ENCODE data around the gene PET100. TPM values are rescaled to one million over a fixed set of nuclear protein-coding genes. Genes with fewer than 3 reads are reported as not detected.

The PET100 gene
- polyA plus RNA-seq, 1 donor (not counting 4 experiments of a cell fraction or from before 2014, with no cell fraction given), result 85.8 TPM

DNA sequence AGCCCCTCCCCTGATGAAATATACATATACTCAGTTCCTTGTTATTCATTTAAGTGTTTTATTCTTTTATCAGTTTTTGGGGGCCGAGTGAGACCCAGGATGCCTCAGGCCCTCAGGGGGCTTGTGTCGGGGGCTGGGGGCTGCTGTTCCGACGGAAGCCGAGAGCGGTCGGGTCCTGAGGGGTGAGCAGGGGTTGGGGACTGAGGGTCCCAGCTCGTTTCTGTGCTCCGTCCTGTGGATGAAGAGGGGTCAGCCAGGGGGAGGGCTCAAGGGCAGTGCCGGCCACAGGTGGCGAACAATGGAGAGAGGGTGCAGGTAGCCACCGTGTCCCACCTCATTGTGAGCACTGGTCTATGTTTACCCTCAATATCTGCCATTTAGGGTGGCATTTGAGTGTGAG lies 2.0 kb downstream of the PET100 start:
- Histone ChIP-seq H3K9ac (ENCODE audit: control insufficient read depth, extremely low read depth, insufficient read depth, low read length) (no peak overlapping the region), H3K36me3 (ENCODE audit: control insufficient read depth in 2 of 2, extremely low read depth in 1 of 2, insufficient read depth in 2 of 2, low read length in 2 of 2) (peaks cover 0 to 5% of the 10 kb centered on the region in 2 experiments), H3K9me3 (ENCODE audit: control insufficient read depth, low read depth, low read length) (no peaks in the 10 kb centered on the region), H3K4me3 (ENCODE audit: control insufficient read depth in 2 of 3, extremely low read depth in 1 of 3, insufficient read depth in 2 of 3, low read depth in 1 of 3, low read length in 3 of 3) (no peak overlapping the region), H3K27me3 (ENCODE audit: control insufficient read depth, extremely low read depth, insufficient read depth, low read length) (no peaks in the 10 kb centered on the region), H2AFZ (ENCODE audit: control insufficient read depth, low read length) (no peak overlapping the region), H3K4me2 (ENCODE audit: control insufficient read depth, extremely low read depth, insufficient read depth, low read depth, low read length) (no peak overlapping the region), H4K20me1 (ENCODE audit: control insufficient read depth, extremely low read depth, insufficient read depth, low read length) (no peaks in the 10 kb centered on the region), H3K4me1 (ENCODE audit: control insufficient read depth, extremely low read depth, insufficient read depth, low read length) (peaks cover 14% of the 10 kb centered on the region), H3K27ac (ENCODE audit: control insufficient read depth, insufficient read depth, low read length) (no peak overlapping the region), H3K79me2 (ENCODE audit: control insufficient read depth, insufficient read depth, low read length) (peaks cover 47% of the 10 kb centered on the region), H3K9me1 (ENCODE audit: control insufficient read depth, extremely low read depth, insufficient read depth, low read length) (no peaks in the 10 kb centered on the region)
- FAIRE-seq, result no peak
- dilution Hi-C loops (cut with MboI; ENCODE audit: extremely low pct_ligation_motif_present, low sequenced_read_pairs), result no loop called here
- TF ChIP-seq, protein P1, sequence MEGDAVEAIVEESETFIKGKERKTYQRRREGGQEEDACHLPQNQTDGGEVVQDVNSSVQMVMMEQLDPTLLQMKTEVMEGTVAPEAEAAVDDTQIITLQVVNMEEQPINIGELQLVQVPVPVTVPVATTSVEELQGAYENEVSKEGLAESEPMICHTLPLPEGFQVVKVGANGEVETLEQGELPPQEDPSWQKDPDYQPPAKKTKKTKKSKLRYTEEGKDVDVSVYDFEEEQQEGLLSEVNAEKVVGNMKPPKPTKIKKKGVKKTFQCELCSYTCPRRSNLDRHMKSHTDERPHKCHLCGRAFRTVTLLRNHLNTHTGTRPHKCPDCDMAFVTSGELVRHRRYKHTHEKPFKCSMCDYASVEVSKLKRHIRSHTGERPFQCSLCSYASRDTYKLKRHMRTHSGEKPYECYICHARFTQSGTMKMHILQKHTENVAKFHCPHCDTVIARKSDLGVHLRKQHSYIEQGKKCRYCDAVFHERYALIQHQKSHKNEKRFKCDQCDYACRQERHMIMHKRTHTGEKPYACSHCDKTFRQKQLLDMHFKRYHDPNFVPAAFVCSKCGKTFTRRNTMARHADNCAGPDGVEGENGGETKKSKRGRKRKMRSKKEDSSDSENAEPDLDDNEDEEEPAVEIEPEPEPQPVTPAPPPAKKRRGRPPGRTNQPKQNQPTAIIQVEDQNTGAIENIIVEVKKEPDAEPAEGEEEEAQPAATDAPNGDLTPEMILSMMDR (optimal IDR thresholded peaks at IDR 0.05 in 1 of 3, IDR thresholded peaks at IDR 0.05 in 1 of 3, conservative IDR thresholded peaks at IDR 0.05 in 1 of 3; ENCODE audit: extremely low read depth in 1 of 3, insufficient read depth in 2 of 3, low read length in 3 of 3), result no peak
- no peak for TF ChIP-seq EZH2 (IDR thresholded peaks at IDR 0.05; ENCODE audit: low read length)
- no peak for DNase-seq (ENCODE audit: low read depth, low spot score)

DNA sequence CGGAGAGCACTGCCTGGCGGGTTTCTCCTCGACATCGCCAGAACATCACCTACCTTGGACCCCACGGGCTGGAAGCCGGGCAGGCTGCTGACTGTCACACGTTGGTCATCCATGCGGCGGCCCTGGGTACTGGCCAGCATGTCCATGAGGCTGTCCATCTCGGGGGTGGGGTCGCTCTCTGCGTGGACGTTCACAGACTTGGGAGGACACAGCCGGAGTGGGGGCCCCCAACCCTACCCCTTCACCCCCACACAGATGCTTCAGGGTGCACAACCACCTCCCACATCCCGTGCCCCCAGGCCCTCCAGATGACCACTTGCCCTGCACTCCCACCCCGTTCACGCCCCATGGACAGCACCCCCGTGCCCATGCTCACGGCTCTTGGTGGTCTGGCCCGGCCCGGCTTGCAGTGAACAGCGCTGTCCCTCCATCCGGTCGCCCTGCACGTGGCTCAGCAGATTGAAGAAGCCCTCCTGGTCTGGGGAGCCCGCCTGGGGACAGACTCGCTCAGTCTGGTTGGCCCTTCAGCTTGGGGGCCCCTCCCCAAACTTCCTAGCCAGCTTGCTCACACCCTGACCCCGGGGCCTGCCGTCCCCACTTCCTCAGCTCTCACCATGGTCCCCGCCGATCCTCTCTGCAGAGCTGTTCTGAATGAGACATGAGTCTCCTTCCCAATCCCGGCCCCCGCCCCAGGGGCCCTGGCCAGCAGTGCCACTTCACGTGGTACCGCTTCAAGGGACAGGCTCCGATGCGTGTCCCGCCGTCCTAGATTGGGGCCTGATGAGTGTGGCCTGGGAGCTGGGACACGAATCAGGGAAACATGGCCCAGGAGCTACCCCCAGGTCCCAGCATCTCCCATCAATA lies 3.0 kb downstream of the PET100 start:
- peaks cover 0 to 5% of the 10 kb centered on the region in 2 experiments for H3K36me3 ChIP-seq (ENCODE audit: control insufficient read depth in 2 of 2, extremely low read depth in 1 of 2, insufficient read depth in 2 of 2, low read length in 2 of 2)
- no peak overlapping the region for H3K9ac ChIP-seq (ENCODE audit: control insufficient read depth, extremely low read depth, insufficient read depth, low read length)
- peaks cover 39% of the 10 kb centered on the region for H3K79me2 ChIP-seq (ENCODE audit: control insufficient read depth, insufficient read depth, low read length)
- H2AFZ ChIP-seq (ENCODE audit: control insufficient read depth, low read length), result no peak overlapping the region
- dilution Hi-C loops (cut with MboI; ENCODE audit: extremely low pct_ligation_motif_present, low sequenced_read_pairs), result no loop called here
- H3K4me3 ChIP-seq (ENCODE audit: control insufficient read depth in 2 of 3, extremely low read depth in 1 of 3, insufficient read depth in 2 of 3, low read depth in 1 of 3, low read length in 3 of 3), result no peak overlapping the region
- no peak for TF ChIP-seq EZH2 (IDR thresholded peaks at IDR 0.05; ENCODE audit: low read length)
- TF ChIP-seq, protein P1 (optimal IDR thresholded peaks at IDR 0.05 in 1 of 3, IDR thresholded peaks at IDR 0.05 in 1 of 3, conservative IDR thresholded peaks at IDR 0.05 in 1 of 3; ENCODE audit: extremely low read depth in 1 of 3, insufficient read depth in 2 of 3, low read length in 3 of 3), result no peak
- no peaks in the 10 kb centered on the region for H3K9me1 ChIP-seq (ENCODE audit: control insufficient read depth, extremely low read depth, insufficient read depth, low read length)
- no peaks in the 10 kb centered on the region for H3K9me3 ChIP-seq (ENCODE audit: control insufficient read depth, low read depth, low read length)
- DNase-seq (ENCODE audit: low read depth, low spot score) (no peak), FAIRE-seq (no peak)
- no peaks in the 10 kb centered on the region for H3K27me3 ChIP-seq (ENCODE audit: control insufficient read depth, extremely low read depth, insufficient read depth, low read length)
- no peak overlapping the region for H3K27ac ChIP-seq (ENCODE audit: control insufficient read depth, insufficient read depth, low read length)
- H3K4me1 ChIP-seq (ENCODE audit: control insufficient read depth, extremely low read depth, insufficient read depth, low read length), result peaks cover 15% of the 10 kb centered on the region
- H4K20me1 ChIP-seq (ENCODE audit: control insufficient read depth, extremely low read depth, insufficient read depth, low read length), result no peaks in the 10 kb centered on the region
- H3K4me2 ChIP-seq (ENCODE audit: control insufficient read depth, extremely low read depth, insufficient read depth, low read depth, low read length), result no peak overlapping the region
